ENCODE measurements around the gene IL12RB1.
A peak's percentile ranks its signal among the peaks of the same experiment; 100 is the strongest.

Gene IL12RB1

GRCh38 chr19:18009412-18010066, 77.2 kb downstream of the IL12RB1 start:
- peak; percentile 49 for DNase-seq (ENCODE audit: low read depth, low spot score)

Measured in astrocyte of the hippocampus (primary cell).